ENCODE measurements around the gene NAV2. TPM values are rescaled to one million over a fixed set of nuclear protein-coding genes. Genes with fewer than 3 reads are reported as not detected.
A peak's percentile ranks its signal among the peaks of the same experiment; 100 is the strongest.

NAV2 gene
- total RNA-seq, 1 experiment from 2014 or later = 23.3 TPM

GRCh38 chr11:19766206-19766605 is 53.6 kb downstream of the NAV2 start:
- Histone ChIP-seq H3K9me3 (ENCODE audit: insufficient read depth, low read depth) (no peaks in the 10 kb centered on the region), H3K9me2 (ENCODE audit: insufficient read depth) (no peaks in the 10 kb centered on the region), H3K4me3 (no peak overlapping the region), H2AFZ (no peak overlapping the region), H3K27ac (no peak overlapping the region), H3F3A (ENCODE audit: insufficient read depth, low read depth) (peaks cover 17% of the 10 kb centered on the region; the same call in 1 of the 2 replicates), H3K4me1 (replicated peaks; ENCODE audit: insufficient read depth) (peaks cover 24% of the 10 kb centered on the region), H3K36me3 (ENCODE audit: low read depth) (no peaks in the 10 kb centered on the region), H3K27me3 (ENCODE audit: insufficient read depth, low read depth) (no peaks in the 10 kb centered on the region), H3K79me2 (ENCODE audit: low read depth) (no peaks in the 10 kb centered on the region), H3K4me2 (no peak overlapping the region), H4K20me1 (ENCODE audit: insufficient read depth) (no peaks in the 10 kb centered on the region)
- ChIA-PET CTCF (no interaction called here), POLR2A (ENCODE audit: unreplicated experiment) (interaction anchor here (0.6 kb wide), 1 partner anchor 102 kb away, joined by 5 read pairs; no protein-coding TSS in a partner anchor)
- DNase-seq = no peak
- TF ChIP-seq EZH2 (IDR thresholded peaks at IDR 0.05; ENCODE audit: low read depth) (no peak), CTCF (conservative IDR thresholded peaks at IDR 0.05) (no peak)
- no TSS peak for BruUV-seq (replicated peaks)
- intact Hi-C loops (cut with micrococcal nuclease; ENCODE audit: unreplicated experiment) = no loop called here

GRCh38 chr11:19766810-19767209 is 54.2 kb downstream of the NAV2 start:
- no peaks in the 10 kb centered on the region for H3K9me2 ChIP-seq (ENCODE audit: insufficient read depth)
- no peaks in the 10 kb centered on the region for H4K20me1 ChIP-seq (ENCODE audit: insufficient read depth)
- no peak overlapping the region for H2AFZ ChIP-seq
- no peak overlapping the region for H3K27ac ChIP-seq
- intact Hi-C loops (cut with micrococcal nuclease; ENCODE audit: unreplicated experiment) = no loop called here
- no peak for DNase-seq
- H3K36me3 ChIP-seq (ENCODE audit: low read depth) = no peaks in the 10 kb centered on the region
- no peak overlapping the region for H3K4me2 ChIP-seq
- no peaks in the 10 kb centered on the region for H3K9me3 ChIP-seq (ENCODE audit: insufficient read depth, low read depth)
- H3K4me3 ChIP-seq = no peak overlapping the region
- H3K27me3 ChIP-seq (ENCODE audit: insufficient read depth, low read depth) = no peaks in the 10 kb centered on the region
- H3F3A ChIP-seq (ENCODE audit: insufficient read depth, low read depth) = peaks cover 17% of the 10 kb centered on the region; the same call in 1 of the 2 replicates
- CTCF ChIA-PET = no interaction called here
- H3K4me1 ChIP-seq (replicated peaks; ENCODE audit: insufficient read depth) = peaks cover 24% of the 10 kb centered on the region
- POLR2A ChIA-PET (ENCODE audit: unreplicated experiment) = interaction anchor here (0.6 kb wide), 1 partner anchor 103 kb away, joined by 5 read pairs; no protein-coding TSS in a partner anchor
- no peak for TF ChIP-seq CTCF (conservative IDR thresholded peaks at IDR 0.05)
- TF ChIP-seq EZH2 (IDR thresholded peaks at IDR 0.05; ENCODE audit: low read depth) = no peak
- BruUV-seq (replicated peaks) = no TSS peak
- no peaks in the 10 kb centered on the region for H3K79me2 ChIP-seq (ENCODE audit: low read depth)

- Histone ChIP-seq H3K36me3 (ENCODE audit: low read depth) (no peaks in the 10 kb centered on the region), H4K20me1 (ENCODE audit: insufficient read depth) (no peaks in the 10 kb centered on the region), H3K9me2 (ENCODE audit: insufficient read depth) (no peaks in the 10 kb centered on the region), H3F3A (ENCODE audit: insufficient read depth, low read depth) (peaks cover 17% of the 10 kb centered on the region; the same call in 1 of the 2 replicates), H3K9me3 (ENCODE audit: insufficient read depth, low read depth) (no peaks in the 10 kb centered on the region), H3K79me2 (ENCODE audit: low read depth) (no peaks in the 10 kb centered on the region), H3K27ac (no peak overlapping the region), H3K4me3 (no peak overlapping the region), H2AFZ (no peak overlapping the region), H3K4me2 (no peak overlapping the region), H3K4me1 (replicated peaks; ENCODE audit: insufficient read depth) (peaks cover 24% of the 10 kb centered on the region), H3K27me3 (ENCODE audit: insufficient read depth, low read depth) (no peaks in the 10 kb centered on the region)
- BruUV-seq (replicated peaks) = no TSS peak
- intact Hi-C loops (cut with micrococcal nuclease; ENCODE audit: unreplicated experiment) = no loop called here
- peak in 1 of 2 experiments; percentile 32 for DNase-seq
- POLR2A ChIA-PET (ENCODE audit: unreplicated experiment) = no interaction called here
- CTCF ChIA-PET = no interaction called here
- TF ChIP-seq EZH2 (IDR thresholded peaks at IDR 0.05; ENCODE audit: low read depth) (no peak), CTCF (conservative IDR thresholded peaks at IDR 0.05) (no peak)
Measured at GRCh38 chr11:19767627-19768151, 55.1 kb downstream of the NAV2 start.

All from PC-9 (cell line).